OCI-LY3 (cell line): ENCODE measurements around the gene VPS13D.

Experiments
- H2AFZ ChIP-seq: fragments of 200-600, 300-600 bp; shearing (Covaris generic); 2 replicates; pipeline ENCODE4 v1.6.0; 2014; ENCODE audit warnings: antibody characterized with exemption, low read depth, low read length
- H3K27ac ChIP-seq: fragments of 200-600, 300-600 bp; sonication (generic); 2 replicates; pipeline ENCODE4 v1.5.1; 2014; ENCODE audit warnings: mild to moderate bottlenecking, low read length, moderate library complexity, mixed read lengths
- H3K27me3 ChIP-seq: fragments of 200-600, 300-600 bp; sonication (generic); 2 replicates; pipeline ENCODE4 v1.6.1; 2014; ENCODE audit warnings: low read depth, low read length, mixed read lengths
- H3K36me3 ChIP-seq: fragments of 200-600, 300-600 bp; sonication (generic); replicated peaks from 2 replicates; pipeline ENCODE3; 2014; ENCODE audit warnings: low read depth, low read length, mixed read lengths
- H3K4me1 ChIP-seq: fragments of 300-600, 200-600 bp; sonication (generic); 2 replicates; pipeline ENCODE4 v1.6.1; 2014; ENCODE audit warnings: low read length, mixed read lengths
- H3K4me2 ChIP-seq: fragments of 200-600, 300-600 bp; sonication (generic); 2 replicates; pipeline ENCODE4 v1.6.1; 2014; ENCODE audit warnings: low read length, mixed read lengths
- H3K4me3 ChIP-seq: fragments of 300-600, 200-600 bp; sonication (generic); 2 replicates; pipeline ENCODE4 v1.5.1; 2014; ENCODE audit warnings: antibody characterized with exemption, mild to moderate bottlenecking, low read length, moderate library complexity
- H3K79me2 ChIP-seq: fragments of 300-600, 200-600 bp; shearing (Covaris generic); 2 replicates; pipeline ENCODE4 v1.6.1; 2014; ENCODE audit warnings: mild to moderate bottlenecking, low read length, mixed read lengths
- H3K9ac ChIP-seq: fragments of 300-600, 200-600 bp; shearing (Covaris generic); 2 replicates; pipeline ENCODE4 v1.6.0; 2014; ENCODE audit warnings: mild to moderate bottlenecking, low read length, moderate library complexity
- H3K9me3 ChIP-seq: fragments of 200-600, 300-600 bp; shearing (Covaris generic); 2 replicates; pipeline ENCODE4 v1.6.1; 2014; ENCODE audit warnings: low read length, mixed read lengths; ENCODE audit not compliant: insufficient read depth
- H4K20me1 ChIP-seq: fragments of 200-600, 300-600 bp; sonication (generic); 2 replicates; pipeline ENCODE4 v1.6.1; 2016; ENCODE audit warnings: low read length, mixed read lengths; ENCODE audit not compliant: insufficient read depth
- CTCF ChIP-seq: fragments of 200-600, 300-600 bp; sonication (generic); IDR thresholded peaks from 2 replicates; pipeline ENCODE4 v1.5.1; 2014; ENCODE audit warnings: antibody characterized with exemption, low read length, low read depth
- EZH2phosphoT487 ChIP-seq: fragments of 200-600 bp; shearing (Covaris generic); IDR thresholded peaks from 2 replicates; pipeline ENCODE4 v1.6.1; 2018; ENCODE audit warnings: antibody characterized with exemption, mixed run types, low read depth

VPS13D gene

GRCh38 chr1:12432897-12433296, 203.1 kb downstream of the VPS13D start:
- Histone ChIP-seq H3K36me3 (peaks cover 3% of the 10 kb centered on the region), H3K4me2 (no peak overlapping the region), H3K27me3 (no peaks in the 10 kb centered on the region), H3K4me1 (peaks cover 25% of the 10 kb centered on the region), H3K27ac (no peak overlapping the region), H3K79me2 (no peaks in the 10 kb centered on the region), H3K4me3 (no peak overlapping the region), H2AFZ (no peak overlapping the region), H3K9me3 (no peaks in the 10 kb centered on the region), H3K9ac (no peak overlapping the region), H4K20me1 (peaks cover 12% of the 10 kb centered on the region)
- TF ChIP-seq CTCF (no peak), EZH2phosphoT487 (no peak)

- H3K79me2 ChIP-seq = no peaks in the 10 kb centered on the region
- no peak overlapping the region for H3K27ac ChIP-seq
- H3K4me2 ChIP-seq = no peak overlapping the region
- no peak for TF ChIP-seq EZH2phosphoT487
- TF ChIP-seq CTCF = no peak
- no peaks in the 10 kb centered on the region for H3K9me3 ChIP-seq
- H3K36me3 ChIP-seq = peaks cover 3% of the 10 kb centered on the region
- no peak overlapping the region for H3K4me3 ChIP-seq
- no peak overlapping the region for H2AFZ ChIP-seq
- peaks cover 31% of the 10 kb centered on the region for H3K4me1 ChIP-seq
- H3K9ac ChIP-seq = no peak overlapping the region
- H4K20me1 ChIP-seq = peaks cover 17% of the 10 kb centered on the region
- H3K27me3 ChIP-seq = no peaks in the 10 kb centered on the region
Measured at GRCh38 chr1:12433323-12434053, 203.7 kb downstream of the VPS13D start.

GRCh38 chr1:12434174-12434573, 204.3 kb downstream of the VPS13D start:
- no peak for TF ChIP-seq EZH2phosphoT487
- no peak for TF ChIP-seq CTCF
- Histone ChIP-seq H3K4me3 (no peak overlapping the region), H3K27ac (no peak overlapping the region), H3K27me3 (no peaks in the 10 kb centered on the region), H3K79me2 (no peaks in the 10 kb centered on the region), H3K9me3 (no peaks in the 10 kb centered on the region), H3K9ac (no peak overlapping the region), H2AFZ (no peak overlapping the region), H3K4me2 (0 out of 2 replicates have a peak overlapping the region, but pooled peaks have one; percentile 9), H3K4me1 (peaks cover 38% of the 10 kb centered on the region), H3K36me3 (peaks cover 3% of the 10 kb centered on the region), H4K20me1 (peaks cover 23% of the 10 kb centered on the region)

- Histone ChIP-seq H4K20me1 (peaks cover 24% of the 10 kb centered on the region), H3K79me2 (no peaks in the 10 kb centered on the region), H3K4me1 (peaks cover 38% of the 10 kb centered on the region), H3K36me3 (peaks cover 3% of the 10 kb centered on the region), H3K27me3 (no peaks in the 10 kb centered on the region), H3K4me3 (no peak overlapping the region), H3K9me3 (no peaks in the 10 kb centered on the region), H2AFZ (no peak overlapping the region), H3K27ac (no peak overlapping the region), H3K4me2 (0 out of 2 replicates have a peak overlapping the region, but pooled peaks have one; percentile 9), H3K9ac (no peak overlapping the region)
- no peak for TF ChIP-seq CTCF
- TF ChIP-seq EZH2phosphoT487 = no peak
Measured at GRCh38 chr1:12434686-12435085, 204.9 kb downstream of the VPS13D start.
